ENCODE measurements around the gene ATF7.

Gene ATF7

GRCh38 chr12:53474077-53474476 is 152.1 kb downstream of the ATF7 start:
- no peak overlapping the region for H3K4me3 ChIP-seq
- peaks cover 4% of the 10 kb centered on the region; the same call in 1 of the 2 replicates for H3K4me1 ChIP-seq
- no peaks in the 10 kb centered on the region for H3K27me3 ChIP-seq (ENCODE audit: low read depth)
- in situ Hi-C loops (cut with MboI; ENCODE audit: low sequenced_read_pairs) = no loop called here
- no peak for DNase-seq (ENCODE audit: low spot score in 2 of 2)
- peaks cover 98% of the 10 kb centered on the region for H3K36me3 ChIP-seq (replicated peaks)
- H3K9me3 ChIP-seq = no peaks in the 10 kb centered on the region

- Histone ChIP-seq H3K27me3 (ENCODE audit: low read depth) (no peaks in the 10 kb centered on the region), H3K9me3 (no peaks in the 10 kb centered on the region), H3K4me1 (no peaks in the 10 kb centered on the region), H3K4me3 (no peak overlapping the region), H3K36me3 (replicated peaks) (peaks cover 98% of the 10 kb centered on the region)
- in situ Hi-C loops (cut with MboI; ENCODE audit: low sequenced_read_pairs) = no loop called here
- no peak for DNase-seq (ENCODE audit: low spot score in 2 of 2)
Measured at GRCh38 chr12:53472056-53472582, 154.1 kb downstream of the ATF7 start.

GRCh38 chr12:53468282-53468681 is 157.9 kb downstream of the ATF7 start:
- no peak for DNase-seq (ENCODE audit: low spot score in 2 of 2)
- in situ Hi-C loops (cut with MboI; ENCODE audit: low sequenced_read_pairs) = no loop called here
- Histone ChIP-seq H3K36me3 (replicated peaks) (peaks cover 98% of the 10 kb centered on the region), H3K4me1 (no peaks in the 10 kb centered on the region), H3K27me3 (ENCODE audit: low read depth) (no peaks in the 10 kb centered on the region), H3K4me3 (no peak overlapping the region), H3K9me3 (no peaks in the 10 kb centered on the region)

DNA sequence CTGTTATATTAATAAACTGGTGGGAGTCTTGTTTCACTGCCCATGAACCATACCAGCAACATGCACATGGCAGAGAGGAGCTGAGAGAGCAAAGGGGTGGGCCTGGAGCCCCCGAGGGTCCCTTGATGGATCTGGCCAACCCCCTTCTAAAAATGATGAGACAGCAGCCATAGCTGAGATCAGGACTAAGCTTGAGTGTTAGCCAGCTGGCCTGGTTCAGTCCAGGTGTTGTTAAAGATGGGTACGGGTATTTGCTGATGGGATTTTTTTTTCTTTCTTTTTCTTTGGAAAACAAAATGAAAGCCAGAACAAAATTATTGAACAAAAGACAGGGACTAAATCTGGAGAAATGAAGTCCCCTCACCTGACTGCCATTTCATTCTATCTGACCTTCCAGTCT is 158.3 kb downstream of the ATF7 start:
- H3K4me3 ChIP-seq = no peak overlapping the region
- DNase-seq (ENCODE audit: low spot score in 2 of 2) = no peak
- H3K9me3 ChIP-seq = no peaks in the 10 kb centered on the region
- in situ Hi-C loops (cut with MboI; ENCODE audit: low sequenced_read_pairs) = no loop called here
- peaks cover 98% of the 10 kb centered on the region for H3K36me3 ChIP-seq (replicated peaks)
- no peaks in the 10 kb centered on the region for H3K27me3 ChIP-seq (ENCODE audit: low read depth)
- no peaks in the 10 kb centered on the region for H3K4me1 ChIP-seq

DNA sequence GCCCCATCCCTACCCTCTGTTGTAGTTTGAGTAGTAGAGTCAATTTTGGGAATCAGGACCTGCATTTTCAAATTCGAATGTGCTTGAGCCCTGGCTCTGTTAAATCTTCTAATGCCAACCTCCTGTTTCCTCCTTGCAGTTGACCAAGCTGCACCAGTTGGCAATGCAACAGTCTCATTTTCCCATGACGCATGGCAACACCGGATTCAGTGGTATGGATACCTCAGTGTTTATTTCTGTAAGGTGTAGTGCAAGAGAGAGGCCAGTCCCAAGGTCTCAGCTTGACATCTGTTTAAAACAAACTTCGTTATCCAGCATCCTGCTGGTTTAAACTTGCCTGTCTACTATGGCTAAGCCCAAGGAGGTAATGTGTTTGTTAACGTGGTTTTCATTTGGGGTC is 159.1 kb downstream of the ATF7 start:
- H3K4me3 ChIP-seq = no peak overlapping the region
- no peaks in the 10 kb centered on the region for H3K27me3 ChIP-seq (ENCODE audit: low read depth)
- DNase-seq (ENCODE audit: low spot score in 2 of 2) = no peak
- peaks cover 98% of the 10 kb centered on the region for H3K36me3 ChIP-seq (replicated peaks)
- in situ Hi-C loops (cut with MboI; ENCODE audit: low sequenced_read_pairs) = no loop called here
- H3K9me3 ChIP-seq = no peaks in the 10 kb centered on the region
- H3K4me1 ChIP-seq = no peaks in the 10 kb centered on the region

GRCh38 chr12:53466640-53467039 is 159.5 kb downstream of the ATF7 start:
- Histone ChIP-seq H3K27me3 (ENCODE audit: low read depth) (no peaks in the 10 kb centered on the region), H3K9me3 (no peaks in the 10 kb centered on the region), H3K36me3 (replicated peaks) (peaks cover 98% of the 10 kb centered on the region), H3K4me3 (no peak overlapping the region), H3K4me1 (no peaks in the 10 kb centered on the region)
- DNase-seq (ENCODE audit: low spot score in 2 of 2) = no peak
- in situ Hi-C loops (cut with MboI; ENCODE audit: low sequenced_read_pairs) = no loop called here

DNA sequence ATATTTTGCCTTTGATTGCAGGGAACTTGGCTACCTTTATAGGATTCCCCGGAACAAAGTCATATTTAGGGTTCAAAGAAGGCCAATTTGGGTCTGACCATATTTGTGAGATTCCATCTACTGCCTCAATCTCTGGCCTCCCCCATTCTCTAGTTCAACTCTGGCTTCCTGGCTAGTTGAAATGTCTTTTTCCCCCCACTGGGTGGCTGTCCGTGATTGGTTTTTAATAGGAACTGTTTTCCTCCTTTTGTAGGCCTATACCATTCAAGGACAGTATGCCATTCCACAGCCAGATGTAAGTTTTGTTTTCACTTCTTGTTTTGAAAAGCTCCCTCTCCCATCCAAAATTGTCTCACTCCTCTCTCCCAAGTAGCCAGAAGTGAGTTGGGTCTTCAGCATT is 160.5 kb downstream of the ATF7 start:
- Histone ChIP-seq H3K27me3 (ENCODE audit: low read depth) (no peaks in the 10 kb centered on the region), H3K4me1 (no peaks in the 10 kb centered on the region), H3K9me3 (no peaks in the 10 kb centered on the region), H3K4me3 (no peak overlapping the region), H3K36me3 (replicated peaks) (peaks cover 100% of the 10 kb centered on the region)
- in situ Hi-C loops (cut with MboI; ENCODE audit: low sequenced_read_pairs) = no loop called here
- no peak for DNase-seq (ENCODE audit: low spot score in 2 of 2)

GRCh38 chr12:53464685-53465418 is 161.3 kb downstream of the ATF7 start:
- Histone ChIP-seq H3K9me3 (no peaks in the 10 kb centered on the region), H3K4me1 (no peaks in the 10 kb centered on the region), H3K36me3 (replicated peaks) (peaks cover 100% of the 10 kb centered on the region), H3K27me3 (ENCODE audit: low read depth) (no peaks in the 10 kb centered on the region), H3K4me3 (no peak overlapping the region)
- in situ Hi-C loops (cut with MboI; ENCODE audit: low sequenced_read_pairs) = loop anchor here (5.0 kb wide), 1 partner anchor 433 kb away; no protein-coding TSS in a partner anchor
- DNase-seq (ENCODE audit: low spot score in 2 of 2) = no peak

DNA sequence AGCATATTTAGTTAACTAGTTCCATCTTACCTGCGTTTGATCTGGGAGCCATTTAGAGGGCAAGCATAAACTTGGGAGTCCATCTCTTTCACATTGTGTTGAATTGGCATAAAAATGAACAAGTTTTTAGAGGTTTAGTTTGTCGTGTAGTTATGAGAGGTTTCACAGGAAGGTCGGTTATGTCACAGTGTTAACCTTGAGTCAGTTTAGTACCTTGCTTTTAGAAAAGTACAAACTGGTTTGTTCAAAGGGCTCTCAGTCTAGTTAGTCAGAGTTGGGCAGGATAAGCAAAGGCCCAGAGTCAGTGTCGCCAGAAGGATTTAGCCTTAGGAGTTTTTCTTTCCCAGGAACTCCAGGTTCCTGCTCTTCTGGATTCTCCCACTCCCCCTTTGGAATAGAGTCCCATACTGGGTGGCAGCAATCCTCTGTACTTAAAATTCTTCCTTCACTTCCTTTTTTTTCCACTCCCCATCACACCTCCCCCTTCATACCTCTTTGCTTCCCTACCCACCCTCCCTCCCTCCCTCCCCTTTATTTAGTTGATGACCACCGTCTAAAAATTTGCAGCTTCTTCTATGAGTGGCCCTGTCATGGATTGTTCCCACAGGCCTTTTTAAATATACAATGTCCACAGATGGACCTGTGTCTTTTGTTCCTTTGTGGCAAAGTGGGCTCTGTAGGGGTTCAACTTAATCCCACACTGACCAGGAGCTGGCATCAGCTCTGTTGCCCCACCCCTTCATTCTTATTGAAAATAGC is 162.2 kb downstream of the ATF7 start:
- no peaks in the 10 kb centered on the region for H3K4me1 ChIP-seq
- peaks cover 100% of the 10 kb centered on the region for H3K36me3 ChIP-seq (replicated peaks)
- H3K4me3 ChIP-seq = no peak overlapping the region
- DNase-seq (ENCODE audit: low spot score in 2 of 2) = no peak
- no peaks in the 10 kb centered on the region for H3K9me3 ChIP-seq
- H3K27me3 ChIP-seq (ENCODE audit: low read depth) = no peaks in the 10 kb centered on the region
- in situ Hi-C loops (cut with MboI; ENCODE audit: low sequenced_read_pairs) = loop anchor here (5.0 kb wide), 1 partner anchor 432 kb away; no protein-coding TSS in a partner anchor

DNA sequence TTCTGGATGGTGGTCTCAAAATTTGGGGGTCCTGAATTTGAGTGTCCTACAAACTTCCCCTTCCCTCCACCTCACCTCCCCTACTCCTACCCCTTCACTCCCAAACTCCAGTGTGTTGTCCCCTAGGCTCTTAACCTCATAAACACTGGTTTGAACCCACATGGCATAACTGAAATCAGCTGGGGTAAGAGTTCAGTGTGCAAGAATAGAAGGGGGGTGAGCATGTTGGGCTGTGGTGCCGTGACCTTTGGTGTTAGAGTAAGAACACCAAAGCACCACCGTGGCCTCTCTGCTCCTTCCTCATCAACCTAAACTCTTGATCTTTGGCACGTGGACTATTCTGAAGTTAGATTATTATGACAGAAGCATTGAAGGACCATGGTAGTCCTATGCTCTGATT is 163.2 kb downstream of the ATF7 start:
- no peak for DNase-seq (ENCODE audit: low spot score in 2 of 2)
- no peaks in the 10 kb centered on the region for H3K9me3 ChIP-seq
- peaks cover 100% of the 10 kb centered on the region for H3K36me3 ChIP-seq (replicated peaks)
- in situ Hi-C loops (cut with MboI; ENCODE audit: low sequenced_read_pairs) = loop anchor here (5.0 kb wide), 1 partner anchor 431 kb away; no protein-coding TSS in a partner anchor
- no peaks in the 10 kb centered on the region for H3K4me1 ChIP-seq
- H3K4me3 ChIP-seq = no peak overlapping the region
- no peaks in the 10 kb centered on the region for H3K27me3 ChIP-seq (ENCODE audit: low read depth)

GRCh38 chr12:53461591-53461990 is 164.6 kb downstream of the ATF7 start:
- Histone ChIP-seq H3K27me3 (ENCODE audit: low read depth) (no peaks in the 10 kb centered on the region), H3K4me1 (no peaks in the 10 kb centered on the region), H3K4me3 (no peak overlapping the region), H3K36me3 (replicated peaks) (peaks cover 100% of the 10 kb centered on the region), H3K9me3 (no peaks in the 10 kb centered on the region)
- in situ Hi-C loops (cut with MboI; ENCODE audit: low sequenced_read_pairs) = loop anchor here (5.0 kb wide), 1 partner anchor 429 kb away; no protein-coding TSS in a partner anchor
- DNase-seq (ENCODE audit: low spot score in 2 of 2) = no peak

GRCh38 chr12:53461059-53461458 is 165.1 kb downstream of the ATF7 start:
- H3K9me3 ChIP-seq = no peaks in the 10 kb centered on the region
- H3K4me3 ChIP-seq = no peak overlapping the region
- no peaks in the 10 kb centered on the region for H3K27me3 ChIP-seq (ENCODE audit: low read depth)
- no peak for DNase-seq (ENCODE audit: low spot score in 2 of 2)
- in situ Hi-C loops (cut with MboI; ENCODE audit: low sequenced_read_pairs) = loop anchor here (5.0 kb wide), 1 partner anchor 429 kb away; no protein-coding TSS in a partner anchor
- H3K36me3 ChIP-seq (replicated peaks) = peaks cover 100% of the 10 kb centered on the region
- no peaks in the 10 kb centered on the region for H3K4me1 ChIP-seq

GRCh38 chr12:53459097-53459496 is 167.1 kb downstream of the ATF7 start:
- no peak for DNase-seq (ENCODE audit: low spot score in 2 of 2)
- Histone ChIP-seq H3K9me3 (no peaks in the 10 kb centered on the region), H3K27me3 (ENCODE audit: low read depth) (no peaks in the 10 kb centered on the region), H3K4me3 (no peak overlapping the region), H3K4me1 (peaks cover 4% of the 10 kb centered on the region), H3K36me3 (replicated peaks) (peaks cover 100% of the 10 kb centered on the region)
- in situ Hi-C loops (cut with MboI; ENCODE audit: low sequenced_read_pairs) = no loop called here
